Type B pancreatic cell (in vitro differentiated cells): ENCODE data around the gene ATP9A. TPM values are rescaled to one million over a fixed set of nuclear protein-coding genes. Genes with fewer than 3 reads are reported as not detected.

Experiments used
- DNase-seq: peaks from one replicate; pipeline ENCODE4 v3.0.0; 2021; ENCODE audit warnings: mixed read lengths; ENCODE audit not compliant: unreplicated experiment; ENCODE audit errors: extremely low spot score
- H3K27ac Mint-ChIP-seq: 2 replicates; pipeline ENCODE4 v1.8.0; 2021; ENCODE audit warnings: mild to moderate bottlenecking, mixed read lengths
- H3K27me3 Mint-ChIP-seq: 2 replicates; pipeline ENCODE4 v1.8.0; 2021; ENCODE audit warnings: mixed read lengths
- H3K36me3 Mint-ChIP-seq: 2 replicates; pipeline ENCODE4 v1.8.0; 2021; ENCODE audit warnings: mixed read lengths
- H3K4me1 Mint-ChIP-seq: one replicate; pipeline ENCODE4 v1.8.0; 2021; ENCODE audit warnings: mixed read lengths; ENCODE audit not compliant: unreplicated experiment
- H3K4me3 Mint-ChIP-seq: 2 replicates; pipeline ENCODE4 v1.8.0; 2021; ENCODE audit warnings: mild to moderate bottlenecking, mixed read lengths
- H3K9me3 Mint-ChIP-seq: 2 replicates; pipeline ENCODE4 v1.8.0; 2021; ENCODE audit warnings: mixed read lengths
- total RNA-seq: library from RNA; stranded (reverse); gene quantifications from 2 replicates; pipeline ENCODE4 v1.2.1, GENCODE V29; 2021; ENCODE audit warnings: low replicate concordance
- TF ChIP-seq, protein P1 (sequence below): fragments of 200-600 bp; sonication (generic); conservative IDR thresholded peaks from 2 replicates; pipeline ENCODE4 v1.5.0; 2021; ENCODE audit warnings: antibody characterized with exemption, mild to moderate bottlenecking

Gene ATP9A
- total RNA-seq, 1 donor from 2014 or later = 55.8 TPM

DNA sequence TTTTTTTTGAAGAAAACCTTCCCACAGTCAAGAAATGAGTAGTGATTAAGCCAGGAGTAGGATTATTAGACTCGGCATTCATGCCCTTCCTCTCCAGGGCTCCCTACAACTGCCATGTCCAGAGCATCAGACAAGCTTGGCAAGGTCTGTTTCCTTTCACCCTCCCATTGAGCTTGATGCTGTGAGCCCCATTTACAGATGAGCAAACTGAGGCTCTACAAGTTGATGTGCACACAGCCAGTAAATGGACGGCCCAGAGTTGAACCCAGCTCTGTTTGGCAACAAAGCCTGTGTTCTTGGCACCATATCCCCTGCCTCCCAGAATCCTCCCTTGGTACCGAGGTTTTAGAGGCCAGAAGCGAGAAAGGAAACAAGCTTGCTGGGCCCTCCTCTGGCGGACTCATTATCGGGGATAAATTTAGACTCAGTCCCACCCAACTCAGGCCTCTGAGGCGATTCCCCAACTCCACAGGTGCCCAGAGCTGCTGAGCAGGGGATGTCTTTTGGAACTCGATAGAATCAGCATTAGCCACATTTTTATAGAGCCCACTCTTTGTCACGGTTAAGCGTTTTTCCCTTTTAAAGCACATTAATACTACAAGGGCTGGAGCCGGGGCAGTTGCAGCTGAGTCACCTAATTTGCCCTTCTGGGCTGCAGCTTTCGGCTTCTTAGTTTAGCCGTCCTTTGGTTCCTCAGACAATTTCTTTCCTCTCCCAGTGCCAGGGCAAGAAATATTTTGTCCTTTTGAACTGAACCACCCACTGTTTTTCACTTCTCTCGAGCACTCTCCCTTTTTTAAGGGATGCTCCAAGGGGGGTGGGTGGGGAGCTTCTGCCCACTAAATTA, 202.7 kb downstream of the ATP9A start:
- no peak overlapping the region for H3K4me3 Mint-ChIP-seq
- H3K9me3 Mint-ChIP-seq = no peaks in the 10 kb centered on the region
- H3K27me3 Mint-ChIP-seq = peaks cover 67% of the 10 kb centered on the region
- H3K4me1 Mint-ChIP-seq = peaks cover 24% of the 10 kb centered on the region
- no peak for DNase-seq
- TF ChIP-seq, protein P1, sequence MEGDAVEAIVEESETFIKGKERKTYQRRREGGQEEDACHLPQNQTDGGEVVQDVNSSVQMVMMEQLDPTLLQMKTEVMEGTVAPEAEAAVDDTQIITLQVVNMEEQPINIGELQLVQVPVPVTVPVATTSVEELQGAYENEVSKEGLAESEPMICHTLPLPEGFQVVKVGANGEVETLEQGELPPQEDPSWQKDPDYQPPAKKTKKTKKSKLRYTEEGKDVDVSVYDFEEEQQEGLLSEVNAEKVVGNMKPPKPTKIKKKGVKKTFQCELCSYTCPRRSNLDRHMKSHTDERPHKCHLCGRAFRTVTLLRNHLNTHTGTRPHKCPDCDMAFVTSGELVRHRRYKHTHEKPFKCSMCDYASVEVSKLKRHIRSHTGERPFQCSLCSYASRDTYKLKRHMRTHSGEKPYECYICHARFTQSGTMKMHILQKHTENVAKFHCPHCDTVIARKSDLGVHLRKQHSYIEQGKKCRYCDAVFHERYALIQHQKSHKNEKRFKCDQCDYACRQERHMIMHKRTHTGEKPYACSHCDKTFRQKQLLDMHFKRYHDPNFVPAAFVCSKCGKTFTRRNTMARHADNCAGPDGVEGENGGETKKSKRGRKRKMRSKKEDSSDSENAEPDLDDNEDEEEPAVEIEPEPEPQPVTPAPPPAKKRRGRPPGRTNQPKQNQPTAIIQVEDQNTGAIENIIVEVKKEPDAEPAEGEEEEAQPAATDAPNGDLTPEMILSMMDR = no peak
- H3K36me3 Mint-ChIP-seq = no peaks in the 10 kb centered on the region
- no peak overlapping the region for H3K27ac Mint-ChIP-seq

DNA sequence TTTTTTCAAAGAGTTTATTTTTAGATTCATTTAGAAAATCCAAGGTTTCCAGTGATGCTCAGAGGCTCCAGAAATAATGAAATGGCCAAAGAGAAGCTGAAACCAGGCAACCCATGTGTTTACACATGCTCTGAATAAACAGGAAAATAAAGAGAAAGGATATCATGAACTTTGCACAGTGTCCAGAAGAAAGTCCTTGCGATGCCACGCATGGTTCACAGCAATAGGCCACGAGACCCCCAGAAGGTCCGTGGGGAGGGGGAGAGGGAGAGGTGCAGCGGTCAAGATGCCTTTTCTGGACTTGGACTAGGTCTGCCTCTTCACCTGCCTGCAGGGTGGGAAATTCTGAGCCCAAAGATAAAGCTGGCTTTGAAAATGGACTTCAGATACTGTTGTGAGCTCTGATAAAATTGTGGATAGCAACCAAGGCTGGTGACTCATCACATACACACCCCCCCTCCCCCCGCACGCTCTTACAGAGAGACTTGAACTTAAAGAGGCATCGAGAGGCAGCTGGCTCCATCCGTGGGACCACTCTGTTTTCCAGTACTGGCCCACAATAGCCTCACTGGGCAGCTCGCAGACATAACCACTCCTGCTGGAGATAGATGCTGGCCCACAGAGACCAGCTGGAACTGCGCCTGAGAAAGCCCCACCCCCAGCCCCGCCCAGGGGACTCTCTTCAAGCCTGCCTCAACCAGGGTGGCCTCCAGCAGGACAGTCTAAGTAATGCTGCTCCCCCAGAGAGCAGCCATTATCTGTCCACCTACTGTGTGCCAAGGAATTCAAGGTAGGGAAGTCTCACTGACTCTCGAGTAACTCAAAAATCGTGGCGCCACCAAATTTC, 204.5 kb downstream of the ATP9A start:
- DNase-seq = no peak
- H3K9me3 Mint-ChIP-seq = no peaks in the 10 kb centered on the region
- peak overlapping the region; percentile 50 for H3K27ac Mint-ChIP-seq
- H3K27me3 Mint-ChIP-seq = peaks cover 70% of the 10 kb centered on the region
- H3K4me1 Mint-ChIP-seq = peaks cover 29% of the 10 kb centered on the region
- H3K36me3 Mint-ChIP-seq = no peaks in the 10 kb centered on the region
- H3K4me3 Mint-ChIP-seq = peak overlapping the region; percentile 84
- TF ChIP-seq, protein P1 = peak; percentile 47

DNA sequence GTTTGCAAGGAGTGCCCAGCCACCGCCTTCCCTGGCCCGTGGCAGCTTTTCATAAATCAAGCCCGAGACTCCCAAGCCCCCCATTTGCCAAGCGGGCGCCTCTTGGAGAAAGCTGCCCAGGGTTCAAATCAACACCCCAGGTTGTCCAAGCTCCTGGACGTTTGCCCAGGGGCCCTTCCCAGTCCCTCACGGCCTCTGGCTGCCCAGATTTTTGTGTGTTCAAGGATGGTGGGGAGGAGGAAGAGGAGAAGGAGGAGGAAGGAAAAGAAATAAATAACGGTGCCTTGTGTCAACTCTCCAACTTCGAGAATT, 205.1 kb downstream of the ATP9A start:
- peak overlapping the region; percentile 50 for H3K27ac Mint-ChIP-seq
- TF ChIP-seq, protein P1 = no peak
- H3K36me3 Mint-ChIP-seq = no peaks in the 10 kb centered on the region
- peaks cover 29% of the 10 kb centered on the region for H3K4me1 Mint-ChIP-seq
- H3K27me3 Mint-ChIP-seq = peaks cover 64% of the 10 kb centered on the region
- DNase-seq = no peak
- peak overlapping the region; percentile 84 for H3K4me3 Mint-ChIP-seq
- no peaks in the 10 kb centered on the region for H3K9me3 Mint-ChIP-seq

DNA sequence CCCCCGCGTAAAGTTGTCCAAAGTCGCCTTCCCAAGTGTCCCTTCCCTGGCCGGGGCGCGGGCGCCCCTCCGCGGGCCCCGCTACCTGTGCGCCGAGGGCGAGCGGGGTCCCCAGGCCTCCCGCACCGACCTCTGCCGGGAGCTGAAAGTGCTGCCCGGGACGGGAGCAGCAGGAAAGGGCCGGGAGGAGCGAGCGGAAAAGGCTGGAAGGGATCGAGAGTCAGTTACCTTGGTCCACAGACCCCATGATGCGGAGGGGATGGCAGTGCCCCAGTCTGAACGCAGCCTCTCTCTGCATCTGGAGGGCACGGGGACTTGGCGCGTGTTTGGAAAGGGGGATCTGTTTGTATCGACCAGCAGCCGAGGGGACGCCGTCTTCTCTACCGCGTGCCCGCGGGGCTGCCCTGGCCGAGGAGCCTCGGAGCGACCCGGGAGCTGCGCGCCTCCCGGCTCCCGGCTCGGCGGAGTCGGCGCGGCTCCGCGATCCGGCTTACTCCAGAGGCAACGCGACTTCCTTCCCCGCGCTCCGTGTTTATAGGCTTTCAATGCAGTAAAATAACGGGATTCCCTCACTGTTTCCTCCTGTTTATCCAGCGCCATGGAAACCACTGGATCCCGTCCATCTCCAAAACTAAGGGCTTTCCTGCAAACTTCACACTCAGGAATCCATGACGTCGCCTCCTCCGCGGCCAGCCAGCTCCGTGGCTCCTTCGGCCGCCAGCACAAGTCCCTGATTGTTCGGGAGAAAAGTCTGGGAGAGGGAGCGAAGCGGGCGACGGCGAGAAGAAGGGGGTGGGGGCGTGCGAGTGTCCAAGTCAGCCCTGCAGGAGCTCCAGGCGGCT, 205.6 kb downstream of the ATP9A start:
- peak; percentile 77 for DNase-seq
- Mint-ChIP-seq H3K9me3 (no peaks in the 10 kb centered on the region), H3K27ac (peak overlapping the region; percentile 50), H3K27me3 (peaks cover 59% of the 10 kb centered on the region), H3K36me3 (no peaks in the 10 kb centered on the region), H3K4me3 (peak overlapping the region; percentile 84), H3K4me1 (peaks cover 29% of the 10 kb centered on the region)
- TF ChIP-seq, protein P1 = no peak

DNA sequence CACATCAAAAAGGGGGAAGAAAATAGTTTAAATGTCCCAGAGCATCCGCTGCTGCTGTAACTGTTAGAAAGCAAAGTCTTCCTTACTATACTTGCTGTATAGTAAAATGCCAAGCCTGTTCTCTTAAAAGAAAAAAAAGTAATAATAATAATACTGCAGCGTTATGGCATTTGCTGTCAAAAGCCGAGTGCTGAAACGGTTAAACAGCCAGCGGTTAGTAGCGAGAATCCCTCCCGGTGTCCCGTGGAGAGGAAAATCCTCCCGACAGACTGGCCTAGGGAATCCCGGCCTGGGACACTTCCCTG, 206.2 kb downstream of the ATP9A start:
- no peak for DNase-seq
- Mint-ChIP-seq H3K27me3 (peaks cover 63% of the 10 kb centered on the region), H3K4me1 (peaks cover 29% of the 10 kb centered on the region), H3K27ac (no peak overlapping the region), H3K4me3 (peak overlapping the region; percentile 84), H3K9me3 (no peaks in the 10 kb centered on the region), H3K36me3 (no peaks in the 10 kb centered on the region)
- TF ChIP-seq, protein P1 = no peak
